ENCODE results near the gene RHEB. TPM values are rescaled to one million over a fixed set of nuclear protein-coding genes. Genes with fewer than 3 reads are reported as not detected.
A peak's percentile ranks its signal among the peaks of the same experiment; 100 is the strongest.

The RHEB gene
- total RNA-seq, 4 donors from 2014 or later: 41.2 to 64.4 (median 53.5) TPM

DNA sequence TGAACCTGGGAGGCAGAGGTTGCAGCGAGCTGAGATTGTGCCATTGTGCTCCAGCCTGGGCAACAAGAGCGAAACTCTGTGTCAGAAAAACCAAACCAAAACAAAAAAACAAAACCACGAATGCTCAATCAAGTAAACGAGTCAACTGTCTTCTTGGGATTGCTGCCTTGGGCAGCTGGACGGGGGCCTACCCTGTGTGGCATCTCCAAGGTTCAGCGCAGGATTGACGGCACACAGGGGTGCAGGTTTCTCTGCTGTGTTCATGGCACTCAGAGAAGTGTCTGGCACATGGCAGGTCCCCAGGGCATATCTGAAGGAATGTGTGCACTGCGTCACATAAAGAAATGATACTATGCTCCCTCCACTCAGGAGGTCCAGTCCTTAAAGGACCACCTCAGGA, 54.5 kb downstream of the RHEB start:
- H3K4me3 ChIP-seq (ENCODE audit: low read depth, poor library complexity, severe bottlenecking): no peak overlapping the region
- TF ChIP-seq CTCF (IDR thresholded peaks at IDR 0.05) (no peak), POLR2A (IDR thresholded peaks at IDR 0.05) (no peak)
- WGBS, 2 donors: 91 to 95% methylated on average over 8 of the region's 8 CpGs
- intact Hi-C loops (cut with DNase I; ENCODE audit: low total_unique reads): no loop called here
- DNase-seq (ENCODE audit: low spot score in 2 of 2): no peak

DNA sequence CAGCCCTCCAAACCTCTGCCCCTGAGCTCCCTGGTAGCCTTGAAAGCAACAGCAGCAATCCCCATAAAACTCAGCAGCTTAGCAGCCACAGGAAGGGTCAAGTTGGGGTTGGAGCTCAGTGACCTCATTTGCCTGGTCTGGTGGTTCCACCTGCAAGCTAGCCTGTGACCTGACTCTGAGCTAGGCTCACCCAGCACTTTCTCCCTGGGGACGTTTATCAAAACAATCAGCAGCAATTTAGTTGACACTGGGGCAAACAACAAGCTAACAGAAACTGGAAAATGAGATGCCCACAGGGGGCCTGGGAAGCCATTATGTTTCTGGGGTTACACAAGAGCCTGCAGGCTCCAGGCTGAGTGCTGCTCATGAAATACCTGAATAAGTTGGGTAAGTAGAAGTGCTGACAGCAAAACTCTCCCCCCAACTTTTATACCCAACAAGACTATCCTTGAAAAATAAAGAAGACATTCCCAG, 57.4 kb downstream of the RHEB start:
- no peak overlapping the region for H3K4me3 ChIP-seq (ENCODE audit: low read depth, poor library complexity, severe bottlenecking)
- intact Hi-C loops (cut with DNase I; ENCODE audit: low total_unique reads): no loop called here
- TF ChIP-seq POLR2A (IDR thresholded peaks at IDR 0.05) (no peak), CTCF (IDR thresholded peaks at IDR 0.05) (no peak)
- no peak for DNase-seq (ENCODE audit: low spot score in 2 of 2)
- 69 to 82% methylated on average over 1 of the region's 1 CpG for WGBS, 2 donors

DNA sequence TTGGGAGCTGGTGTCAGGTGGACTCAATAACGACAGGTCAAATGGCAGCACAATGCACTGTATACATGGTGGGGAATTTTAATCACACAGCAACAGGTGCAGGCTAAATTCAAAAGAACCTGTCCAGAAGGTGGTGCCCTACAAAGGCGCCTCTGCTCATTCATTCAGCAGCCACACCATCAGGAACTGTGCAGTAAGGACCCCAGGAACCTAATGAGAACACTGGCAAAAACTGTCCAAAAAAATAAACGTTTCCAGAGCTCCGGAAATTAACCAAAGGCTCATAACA, 57.8 kb downstream of the RHEB start:
- intact Hi-C loops (cut with DNase I; ENCODE audit: low total_unique reads): no loop called here
- no peak for DNase-seq (ENCODE audit: low spot score in 2 of 2)
- WGBS, 2 donors: 66 to 70% methylated on average over 4 of the region's 4 CpGs
- H3K4me3 ChIP-seq (ENCODE audit: low read depth, poor library complexity, severe bottlenecking): no peak overlapping the region
- TF ChIP-seq CTCF (IDR thresholded peaks at IDR 0.05) (no peak), POLR2A (IDR thresholded peaks at IDR 0.05) (no peak)

DNA sequence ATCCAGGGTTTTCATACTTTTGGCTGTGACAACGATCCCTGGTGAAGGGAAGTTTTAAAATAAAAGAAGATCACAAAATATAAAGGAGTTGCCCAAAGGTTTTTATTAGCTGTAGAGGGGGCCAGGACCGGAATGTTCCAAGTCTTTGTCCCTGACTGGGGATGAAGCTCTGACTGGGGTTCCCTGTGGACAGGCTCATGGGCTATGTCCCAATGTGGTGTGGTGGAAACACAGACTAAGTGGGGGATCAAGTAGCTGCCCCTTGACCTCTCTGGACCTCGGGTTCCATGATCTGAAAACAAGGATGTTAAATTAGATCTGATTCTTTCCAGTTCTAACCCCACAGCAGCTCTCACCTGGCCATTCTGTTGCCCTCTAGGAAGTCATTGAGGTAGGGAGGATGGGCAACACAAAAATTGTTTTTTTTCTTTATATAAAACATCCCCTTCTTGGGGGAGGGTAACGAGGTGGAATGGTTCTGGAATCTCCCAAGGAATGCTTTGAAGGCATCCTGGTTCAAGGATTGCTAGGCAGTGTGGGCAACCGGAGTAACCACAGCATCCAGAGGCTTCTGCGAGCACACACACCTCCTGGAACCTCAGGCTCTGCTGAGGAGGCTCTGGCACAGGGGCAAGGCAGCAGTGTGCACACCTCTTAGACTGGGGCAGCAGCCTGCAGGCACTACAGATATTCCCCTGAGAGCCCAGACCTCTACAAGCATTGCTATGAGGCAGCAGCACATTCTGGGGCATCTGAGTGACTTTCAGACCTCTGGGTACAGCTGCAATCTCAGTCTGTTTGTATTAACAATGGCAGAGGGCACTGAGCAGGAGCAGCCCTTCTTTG, 58.4 kb downstream of the RHEB start:
- WGBS, 2 donors: 72 to 86% methylated on average over 6 of the region's 6 CpGs
- no peak for TF ChIP-seq CTCF (IDR thresholded peaks at IDR 0.05)
- TF ChIP-seq POLR2A (IDR thresholded peaks at IDR 0.05): no peak
- intact Hi-C loops (cut with DNase I; ENCODE audit: low total_unique reads): no loop called here
- no peak overlapping the region for H3K4me3 ChIP-seq (ENCODE audit: low read depth, poor library complexity, severe bottlenecking)
- DNase-seq (ENCODE audit: low spot score in 2 of 2): no peak

DNA sequence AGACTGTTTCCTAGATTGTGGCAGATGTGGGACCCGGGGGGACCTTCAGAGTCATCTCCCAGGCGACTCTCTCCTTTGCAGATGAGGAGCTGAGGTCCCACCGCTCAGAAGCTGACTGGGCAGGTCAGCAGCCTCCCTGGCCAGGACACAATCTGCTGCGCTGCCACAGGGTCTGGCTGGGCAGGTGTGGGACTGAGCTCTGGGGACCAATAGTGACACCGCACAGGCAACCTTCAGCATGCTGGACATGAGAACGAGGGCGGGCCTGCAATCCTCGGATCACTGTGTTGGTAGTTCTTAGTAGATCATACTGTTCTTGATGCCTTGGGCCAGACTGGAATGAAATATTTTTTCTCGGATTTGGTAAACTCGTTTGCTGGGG, 59.2 kb downstream of the RHEB start:
- DNase-seq (ENCODE audit: low spot score in 2 of 2): peak; percentile 49 to 90
- WGBS, 2 donors: 42 to 43% methylated on average over 8 to 10 of the region's 10 CpGs
- TF ChIP-seq POLR2A (IDR thresholded peaks at IDR 0.05) (no peak), CTCF (IDR thresholded peaks at IDR 0.05) (no peak)
- H3K4me3 ChIP-seq (ENCODE audit: low read depth, poor library complexity, severe bottlenecking): no peak overlapping the region
- intact Hi-C loops (cut with DNase I; ENCODE audit: low total_unique reads): no loop called here
